CD14-positive monocyte (primary cell): Measurements from ENCODE around the gene IGF2BP3. TPM values are rescaled to one million over a fixed set of nuclear protein-coding genes. Genes with fewer than 3 reads are reported as not detected.

Experiments
- DNase-seq, 3 donors: peaks; one replicate each; pipeline ENCODE4 v3.0.0-alpha.2; 2011 to 2022
- H2AFZ ChIP-seq: 2 replicates; pipeline ENCODE4 v1.6.0; 2012; ENCODE audit warnings: mild to moderate bottlenecking, low read depth, low read length, inconsistent platforms; ENCODE audit not compliant: insufficient read depth, poor library complexity, severe bottlenecking
- H3K27ac ChIP-seq, 2 donors: 1 replicate in 1 of 2; 2 replicates in 1 of 2; pipeline ENCODE4 v1.5.1; 2012 to 2013; ENCODE audit warnings: low read length in 2 of 2, control low read depth in 1 of 2, inconsistent platforms in 1 of 2, low read depth in 1 of 2, mild to moderate bottlenecking in 1 of 2
- H3K27me3 ChIP-seq, 2 donors: one replicate each; pipeline versions ENCODE4 v1.6.0 to v1.6.1; 2011 to 2013; ENCODE audit warnings: low read length in 2 of 2; ENCODE audit not compliant: control insufficient read depth in 2 of 2, insufficient read depth in 2 of 2
- H3K36me3 ChIP-seq, 2 donors: replicated peaks in 1 of 2; 1 replicate in 1 of 2; 2 replicates in 1 of 2; pipeline versions ENCODE4 v1.5.1 to v1.6.1; 2012 to 2013; ENCODE audit warnings: low read length in 2 of 2, control low read depth in 1 of 2, inconsistent platforms in 1 of 2, mild to moderate bottlenecking in 1 of 2; ENCODE audit not compliant: insufficient read depth in 2 of 2, control insufficient read depth in 1 of 2
- H3K4me1 ChIP-seq, 2 donors: 1 replicate in 1 of 2; 2 replicates in 1 of 2; pipeline versions ENCODE4 v1.5.1 to v1.6.1; 2012 to 2013; ENCODE audit warnings: low read length in 2 of 2, control low read depth in 1 of 2, inconsistent platforms in 1 of 2, mild to moderate bottlenecking in 1 of 2, moderate library complexity in 1 of 2; ENCODE audit not compliant: insufficient read depth in 2 of 2, control insufficient read depth in 1 of 2
- H3K4me2 ChIP-seq: replicated peaks from 2 replicates; pipeline ENCODE3; 2012; ENCODE audit warnings: low read length, moderate library complexity, mild to moderate bottlenecking; ENCODE audit not compliant: poor library complexity, severe bottlenecking; ENCODE audit errors: extremely low read depth
- H3K4me3 ChIP-seq, 3 experiments: fragments of 200-600 bp in 1 of 3; sonication (generic) in 1 of 3; replicated peaks in 1 of 3; 1 replicate in 2 of 3; 2 replicates in 1 of 3; pipeline ENCODE4 v1.5.1; 2011 to 2013; ENCODE audit warnings: low read length in 3 of 3, mild to moderate bottlenecking in 3 of 3, control low read depth in 2 of 3, low read depth in 2 of 3, inconsistent platforms in 1 of 3, moderate library complexity in 1 of 3
- H3K79me2 ChIP-seq: 2 replicates; pipeline ENCODE4 v1.6.0; 2012; ENCODE audit warnings: mild to moderate bottlenecking, control low read depth, inconsistent platforms, low read length, moderate library complexity; ENCODE audit not compliant: insufficient read depth
- H3K9ac ChIP-seq: 2 replicates; pipeline ENCODE4 v1.6.0; 2017; ENCODE audit warnings: low read length, mild to moderate bottlenecking; ENCODE audit not compliant: insufficient read depth, poor library complexity, severe bottlenecking
- H3K9me3 ChIP-seq, 2 donors: replicated peaks in 1 of 2; 1 replicate in 1 of 2; 2 replicates in 1 of 2; pipeline versions ENCODE4 v1.5.1 to v1.6.1; 2012 to 2013; ENCODE audit warnings: low read length in 2 of 2, control low read depth in 1 of 2; ENCODE audit not compliant: control insufficient read depth in 1 of 2, insufficient read depth in 1 of 2
- H4K20me1 ChIP-seq: 2 replicates; pipeline ENCODE4 v1.6.0; 2012; ENCODE audit warnings: mild to moderate bottlenecking, low read length, control low read depth, moderate library complexity; ENCODE audit not compliant: insufficient read depth
- H3K27ac Mint-ChIP-seq, 7 donors: one replicate each; pipeline ENCODE4 v1.8.0; 2020; ENCODE audit warnings: mild to moderate bottlenecking in 7 of 7, mixed read lengths in 7 of 7, moderate library complexity in 6 of 7, inconsistent platforms in 2 of 7
- H3K27me3 Mint-ChIP-seq, 3 donors: one replicate each; pipeline ENCODE4 v1.8.0; 2021 to 2022; ENCODE audit warnings: low read depth in 3 of 3, mild to moderate bottlenecking in 3 of 3, mixed read lengths in 3 of 3, moderate library complexity in 3 of 3, inconsistent platforms in 1 of 3
- H3K36me3 Mint-ChIP-seq, 2 donors: one replicate each; pipeline ENCODE4 v1.8.0; 2020; ENCODE audit warnings: mixed read lengths in 2 of 2, inconsistent platforms in 1 of 2, mild to moderate bottlenecking in 1 of 2
- H3K4me1 Mint-ChIP-seq: one replicate; pipeline ENCODE4 v1.8.0; 2020; ENCODE audit warnings: mild to moderate bottlenecking, mixed read lengths
- H3K4me3 Mint-ChIP-seq, 2 donors: one replicate each; pipeline ENCODE4 v1.8.0; 2020; ENCODE audit warnings: mild to moderate bottlenecking in 2 of 2, mixed read lengths in 2 of 2, moderate library complexity in 1 of 2
- H3K9me3 Mint-ChIP-seq, 7 donors: one replicate each; pipeline ENCODE4 v1.8.0; 2020 to 2022; ENCODE audit warnings: mixed read lengths in 7 of 7, mild to moderate bottlenecking in 6 of 7, moderate library complexity in 6 of 7, inconsistent platforms in 2 of 7
- CTCF ChIP-seq: fragments of 200-600 bp; IDR thresholded peaks from one replicate; pipeline ENCODE4 v1.8.0; 2022; ENCODE audit warnings: antibody characterized with exemption, mild to moderate bottlenecking
- WGBS: methylation state at CpG from one replicate; pipeline ENCODE4 v1.1.5; 2013; ENCODE audit warnings: missing lambda C conversion rate; ENCODE audit not compliant: insufficient coverage; 5-methylcytosine and 5-hydroxymethylcytosine counted together
- intact Hi-C, 2 donors: fragments of 100-400 bp; cut with micrococcal nuclease; formaldehyde crosslinking; loops; one replicate each; pipeline versions ENCODE4 v1.15.0 to v1.15.1; 2023
- polyA plus RNA-seq, 3 donors: library from polyadenylated mRNA; depleted of rRNA in 1 of 3; unstranded in 2 of 3; stranded (reverse) in 1 of 3; fragments of 300-500 nt in 2 of 3; fragments of >200 nt in 1 of 3; fragmentation: Illumina TruSeq in 2 of 3; gene quantifications; 1 replicate in 2 of 3; 2 replicates in 1 of 3; pipeline ENCODE4 v1.2.3, GENCODE V29; 2012 to 2021

Gene IGF2BP3
- polyA plus RNA-seq, 3 donors, result 0.60 to 5.3 (median 3.2) TPM

DNA sequence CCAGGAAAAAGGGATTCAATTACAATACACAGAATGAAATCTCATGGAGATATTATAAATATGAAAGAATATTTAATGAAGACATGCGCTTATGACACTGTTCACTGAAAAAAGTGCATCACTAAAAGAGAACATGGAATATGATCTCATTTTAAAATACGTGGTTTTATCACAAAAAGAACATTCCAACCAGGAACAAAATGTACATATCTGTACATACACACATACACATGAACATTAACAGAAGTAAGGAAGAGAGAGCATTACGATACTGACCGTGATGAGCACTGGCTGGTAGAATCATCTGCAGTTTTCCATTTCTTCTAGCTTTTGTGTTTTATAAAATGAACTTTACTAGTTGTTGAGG, 39.4 kb downstream of the IGF2BP3 start:
- no peak overlapping the region for H2AFZ ChIP-seq
- H3K27ac ChIP-seq, result no peak overlapping the region
- no peak for DNase-seq
- no peak overlapping the region for H3K27ac Mint-ChIP-seq
- no peaks in the 10 kb centered on the region for H3K79me2 ChIP-seq
- H3K4me1 Mint-ChIP-seq, result no peaks in the 10 kb centered on the region
- no peak overlapping the region for H3K9ac ChIP-seq
- H3K4me1 ChIP-seq, result no peaks in the 10 kb centered on the region
- no peaks in the 10 kb centered on the region for H3K36me3 ChIP-seq
- H3K27me3 Mint-ChIP-seq, result peaks cover 12 to 30% (median 21%) of the 10 kb centered on the region in 3 donors
- no peaks in the 10 kb centered on the region for H3K9me3 ChIP-seq
- no peak overlapping the region for H3K4me3 Mint-ChIP-seq
- H3K27me3 ChIP-seq, result peaks cover 5 to 8% of the 10 kb centered on the region in 2 donors
- H4K20me1 ChIP-seq, result no peaks in the 10 kb centered on the region
- TF ChIP-seq CTCF, result no peak
- H3K9me3 Mint-ChIP-seq, result no peaks in the 10 kb centered on the region
- no peaks in the 10 kb centered on the region for H3K36me3 Mint-ChIP-seq
- no peak overlapping the region for H3K4me2 ChIP-seq
- no peak overlapping the region for H3K4me3 ChIP-seq
- intact Hi-C loops, result no loop called here
- WGBS, result no CpG with 5 or more reads among the region's 4 CpGs

- H3K27ac ChIP-seq, result no peak overlapping the region
- H3K27me3 ChIP-seq, result peaks cover 3 to 8% of the 10 kb centered on the region in 2 donors
- no peak overlapping the region for H3K27ac Mint-ChIP-seq
- no peak for DNase-seq
- no peak overlapping the region for H3K4me2 ChIP-seq
- no peak overlapping the region for H3K4me3 Mint-ChIP-seq
- H3K9ac ChIP-seq, result no peak overlapping the region
- H3K9me3 Mint-ChIP-seq, result no peaks in the 10 kb centered on the region
- no peak for TF ChIP-seq CTCF
- H3K36me3 Mint-ChIP-seq, result no peaks in the 10 kb centered on the region
- H3K9me3 ChIP-seq, result no peaks in the 10 kb centered on the region
- no peaks in the 10 kb centered on the region for H3K79me2 ChIP-seq
- H3K4me1 Mint-ChIP-seq, result no peaks in the 10 kb centered on the region
- H4K20me1 ChIP-seq, result no peaks in the 10 kb centered on the region
- H3K27me3 Mint-ChIP-seq, result peaks cover 4 to 22% (median 16%) of the 10 kb centered on the region in 3 donors
- H3K4me3 ChIP-seq, result no peak overlapping the region
- WGBS, result no CpG with 5 or more reads among the region's 3 CpGs
- H2AFZ ChIP-seq, result no peak overlapping the region
- H3K4me1 ChIP-seq, result no peaks in the 10 kb centered on the region
- no peaks in the 10 kb centered on the region for H3K36me3 ChIP-seq
- intact Hi-C loops, result no loop called here
Observed at GRCh38 chr7:23426876-23427275, 43.4 kb downstream of the IGF2BP3 start.
